Endothelial cell of umbilical vein (primary cell): ENCODE results near the gene ROBO2. TPM values are rescaled to one million over a fixed set of nuclear protein-coding genes. Genes with fewer than 3 reads are reported as not detected.

ENCODE experiments used
- BruUV-seq: library from RNA; stranded (reverse); fragments of 400-500 nt; replicated peaks from 2 replicates; lab custom pipeline; 2021; lab: Mats Ljungman, UMichigan
- CTCF ChIA-PET: fragments of 300-600, 350-600 bp; sonication (Branson Sonifier 250); formaldehyde crosslinking; loops from one replicate; lab custom pipeline; 2021; ENCODE audit warnings: antibody characterized with exemption, inconsistent platforms; lab: Charles Lee
- POLR2A ChIA-PET: fragments of 300-600, 350-600 bp; sonication (Branson Sonifier 250); formaldehyde crosslinking; loops from one replicate; lab custom pipeline; 2021; ENCODE audit warnings: antibody characterized with exemption, inconsistent platforms; lab: Charles Lee
- DNase-seq: peaks from one replicate; pipeline ENCODE4 v3.0.0-alpha.2; 2011; ENCODE audit warnings: low read depth, low spot score
- FAIRE-seq: peaks from 2 replicates; lab custom pipeline; 2011; peaks lifted over from hg19 to GRCh38; lab: Jason Lieb, UNC
- H2AFZ ChIP-seq: 2 replicates; pipeline ENCODE4 v1.6.0; 2012; ENCODE audit warnings: low read depth, low read length, control low read depth, inconsistent platforms
- H3K27ac ChIP-seq: 2 replicates; pipeline ENCODE4 v1.5.1; 2011; ENCODE audit warnings: low read depth, mild to moderate bottlenecking, control low read depth, low read length, moderate library complexity; ENCODE audit not compliant: insufficient read depth
- H3K27me3 ChIP-seq, 2 experiments: 2 replicates each; pipeline versions ENCODE4 v1.6.0 to v1.6.1; 2011; ENCODE audit warnings: low read length in 2 of 2, mixed read lengths in 1 of 2; ENCODE audit not compliant: control insufficient read depth in 2 of 2, insufficient read depth in 2 of 2
- H3K36me3 ChIP-seq, 2 experiments: 2 replicates in 1 of 2; 3 replicates in 1 of 2; pipeline ENCODE4 v1.5.1; 2011; ENCODE audit warnings: low read length in 2 of 2, mild to moderate bottlenecking in 1 of 2, moderate library complexity in 1 of 2; ENCODE audit not compliant: control insufficient read depth in 2 of 2, insufficient read depth in 2 of 2; ENCODE audit errors: extremely low read depth in 1 of 2
- H3K4me1 ChIP-seq: 3 replicates; pipeline ENCODE4 v1.5.1; 2011; ENCODE audit warnings: mild to moderate bottlenecking, low read length; ENCODE audit not compliant: control insufficient read depth, insufficient read depth; ENCODE audit errors: extremely low read depth
- H3K4me2 ChIP-seq: 2 replicates; pipeline ENCODE4 v1.6.1; 2011; ENCODE audit warnings: low read length, control low read depth, mixed read lengths; ENCODE audit not compliant: insufficient read depth
- H3K4me3 ChIP-seq, 3 experiments: fragments of 200-600 bp in 1 of 3; sonication (generic), shearing (Covaris generic) in 1 of 3; replicated peaks in 1 of 3; 2 replicates each; pipeline ENCODE4 v1.5.1; 2011 to 2016; ENCODE audit warnings: control low read depth in 3 of 3, low read length in 3 of 3, mild to moderate bottlenecking in 2 of 3, inconsistent platforms in 1 of 3, low read depth in 1 of 3, moderate library complexity in 1 of 3; ENCODE audit not compliant: insufficient read depth in 1 of 3
- H3K79me2 ChIP-seq: 2 replicates; pipeline ENCODE4 v1.6.0; 2012; ENCODE audit warnings: low read length, inconsistent platforms; ENCODE audit not compliant: control insufficient read depth, insufficient read depth
- H3K9ac ChIP-seq: replicated peaks from 2 replicates; pipeline ENCODE3; 2011; ENCODE audit warnings: low read length, control low read depth; ENCODE audit not compliant: insufficient read depth; ENCODE audit errors: extremely low read depth
- H3K9me1 ChIP-seq: replicated peaks from 3 replicates; pipeline ENCODE4 v1.6.0; 2011; ENCODE audit warnings: mild to moderate bottlenecking, low read length; ENCODE audit not compliant: control insufficient read depth, insufficient read depth; ENCODE audit errors: extremely low read depth
- H3K9me3 ChIP-seq: replicated peaks from 2 replicates; pipeline ENCODE4 v1.5.1; 2012; ENCODE audit warnings: low read length, inconsistent platforms; ENCODE audit not compliant: control insufficient read depth, insufficient read depth
- H4K20me1 ChIP-seq: replicated peaks from 2 replicates; pipeline ENCODE3; 2011; ENCODE audit warnings: mild to moderate bottlenecking, low read length; ENCODE audit not compliant: control insufficient read depth, insufficient read depth; ENCODE audit errors: extremely low read depth
- CTCF ChIP-seq, 2 donors: IDR thresholded peaks; 1 replicate in 1 of 2; 2 replicates in 1 of 2; pipeline ENCODE4 v1.5.1; 2011; ENCODE audit warnings: low read length in 2 of 2, mild to moderate bottlenecking in 2 of 2, moderate library complexity in 2 of 2, control low read depth in 1 of 2, inconsistent platforms in 1 of 2, low read depth in 1 of 2; ENCODE audit not compliant: insufficient read depth in 1 of 2; ENCODE audit errors: extremely low read depth in 1 of 2
- FOS ChIP-seq: IDR thresholded peaks from 2 replicates; pipeline ENCODE4 v1.6.1; 2011; ENCODE audit warnings: mild to moderate bottlenecking, low read length, moderate library complexity, borderline replicate concordance; ENCODE audit not compliant: insufficient read depth
- GATA2 ChIP-seq: IDR thresholded peaks from 2 replicates; pipeline ENCODE4 v1.7.0; 2011; ENCODE audit warnings: low read depth, mild to moderate bottlenecking, moderate library complexity, mixed read lengths, low read length; ENCODE audit not compliant: insufficient read length, insufficient read depth
- JUN ChIP-seq: IDR thresholded peaks from 2 replicates; pipeline ENCODE4 v1.6.1; 2011; ENCODE audit warnings: borderline replicate concordance, low read depth; ENCODE audit not compliant: insufficient read length, insufficient read depth
- MAX ChIP-seq: IDR thresholded peaks from 2 replicates; pipeline ENCODE4 v1.6.1; 2011; ENCODE audit not compliant: insufficient read depth, insufficient read length
- MYC ChIP-seq: IDR thresholded peaks from one replicate; pipeline ENCODE4 v1.6.1; 2011; ENCODE audit warnings: mild to moderate bottlenecking, low read depth, low read length
- POLR2AphosphoS5 ChIP-seq: IDR thresholded peaks from 2 replicates; pipeline ENCODE4 v1.6.1; 2012; ENCODE audit warnings: low read depth, mild to moderate bottlenecking, control low read depth, low read length, moderate library complexity; ENCODE audit not compliant: insufficient read depth
- dilution Hi-C: fragments of 300-500 bp; cut with MboI; formaldehyde crosslinking; loops from one replicate; pipeline ENCODE4 v1.15.0; 2019; ENCODE audit warnings: low sequenced_read_pairs; ENCODE audit not compliant: extremely low pct_ligation_motif_present
- intact Hi-C: fragments of 100-400 bp; cut with micrococcal nuclease; formaldehyde crosslinking; loops from one replicate; pipeline ENCODE4 v1.10.0; 2022
- polyA plus RNA-seq, 4 experiments: library from polyadenylated mRNA; depleted of rRNA in 3 of 4; stranded (reverse) in 3 of 4; unstranded in 1 of 4; fragments of >200 nt; gene quantifications; 2 replicates each; pipeline versions ENCODE4 v1.2.1 to v1.2.3, GENCODE V29; 2011 to 2012; ENCODE audit warnings: missing spikeins in 1 of 4
- total RNA-seq: library from RNA; stranded (reverse); gene quantifications from 2 replicates; pipeline ENCODE4 v1.2.3, GENCODE V29; 2021

Gene ROBO2
- total and polyA plus RNA-seq, 2 donors (not counting 3 experiments of a cell fraction or from before 2014, with no cell fraction given), result not detected

- CTCF ChIA-PET, result no interaction called here
These were observed 26.9 kb downstream of the ROBO2 start for GRCh38 chr3:77066829-77067228.

More at GRCh38 chr3:77066829-77067228, 26.9 kb downstream of the ROBO2 start:
- intact Hi-C loops, result no loop called here
- no peak for TF ChIP-seq MAX
- no peak for TF ChIP-seq GATA2
- no peak for TF ChIP-seq MYC
- no peak for TF ChIP-seq JUN
- TF ChIP-seq FOS, result no peak
- no peak for TF ChIP-seq POLR2AphosphoS5
- no peak for TF ChIP-seq CTCF (IDR thresholded peaks at IDR 0.05; ENCODE audit: extremely low read depth in 1 of 2, insufficient read depth in 1 of 2, low read depth in 1 of 2, low read length in 2 of 2)
- Histone ChIP-seq H3K9me1 (no peaks in the 10 kb centered on the region), H4K20me1 (no peaks in the 10 kb centered on the region), H3K9ac (no peak overlapping the region), H3K4me2 (no peak overlapping the region), H3K4me3 (no peak overlapping the region), H3K27me3 (no peaks in the 10 kb centered on the region), H2AFZ (no peak overlapping the region), H3K27ac (no peak overlapping the region), H3K9me3 (no peaks in the 10 kb centered on the region), H3K36me3 (no peaks in the 10 kb centered on the region), H3K4me1 (no peaks in the 10 kb centered on the region), H3K79me2 (no peaks in the 10 kb centered on the region)
- dilution Hi-C loops, result no loop called here
- BruUV-seq, result no TSS peak
- DNase-seq (no peak), FAIRE-seq (no peak)
- POLR2A ChIA-PET, result no interaction called here
